Astrocyte (in vitro differentiated cells and primary cell): Measurements from ENCODE around the gene ZNF136. TPM values are rescaled to one million over a fixed set of nuclear protein-coding genes. Genes with fewer than 3 reads are reported as not detected.
A peak's percentile ranks its signal among the peaks of the same experiment; 100 is the strongest.

ENCODE experiments used
- DNase-seq: peaks from one replicate; pipeline ENCODE4 v3.0.0-alpha.2; 2010; ENCODE audit warnings: low read depth
- FAIRE-seq: peaks from 2 replicates; lab custom pipeline; 2011; peaks lifted over from hg19 to GRCh38; lab: Jason Lieb, UNC
- H2AFZ ChIP-seq: 2 replicates; pipeline ENCODE4 v1.6.0; 2012; ENCODE audit warnings: low read depth, low read length, inconsistent platforms
- H3K27ac ChIP-seq: 2 replicates; pipeline ENCODE4 v1.5.1; 2011; ENCODE audit warnings: low read depth, low read length, inconsistent platforms
- H3K27me3 ChIP-seq: 2 replicates; pipeline ENCODE4 v1.6.0; 2011; ENCODE audit warnings: low read length, inconsistent platforms; ENCODE audit not compliant: insufficient read depth
- H3K36me3 ChIP-seq: 2 replicates; pipeline ENCODE4 v1.5.1; 2011; ENCODE audit warnings: low read length, inconsistent platforms; ENCODE audit not compliant: insufficient read depth
- H3K4me1 ChIP-seq: 2 replicates; pipeline ENCODE4 v1.5.1; 2011; ENCODE audit warnings: low read length, inconsistent platforms; ENCODE audit not compliant: insufficient read depth
- H3K4me2 ChIP-seq: 2 replicates; pipeline ENCODE4 v1.6.0; 2012; ENCODE audit warnings: low read length, inconsistent platforms
- H3K4me3 ChIP-seq: 2 replicates; pipeline ENCODE4 v1.5.1; 2011; ENCODE audit warnings: low read depth, mild to moderate bottlenecking, low read length, inconsistent platforms; ENCODE audit not compliant: insufficient read depth
- H3K79me2 ChIP-seq: 2 replicates; pipeline ENCODE4 v1.6.0; 2012; ENCODE audit warnings: mild to moderate bottlenecking, low read length, inconsistent platforms; ENCODE audit not compliant: insufficient read depth
- H3K9ac ChIP-seq: 2 replicates; pipeline ENCODE4 v1.6.0; 2012; ENCODE audit warnings: mild to moderate bottlenecking, low read length, inconsistent platforms
- H3K9me3 ChIP-seq: 2 replicates; pipeline ENCODE4 v1.5.1; 2012; ENCODE audit warnings: low read depth, mild to moderate bottlenecking, low read length, inconsistent platforms; ENCODE audit not compliant: insufficient read depth
- H4K20me1 ChIP-seq: 2 replicates; pipeline ENCODE4 v1.6.0; 2012; ENCODE audit warnings: low read length, inconsistent platforms; ENCODE audit not compliant: insufficient read depth
- H3K27ac Mint-ChIP-seq: one replicate; pipeline ENCODE4 v1.8.0; 2021; ENCODE audit warnings: mild to moderate bottlenecking, mixed read lengths; ENCODE audit not compliant: unreplicated experiment
- H3K27me3 Mint-ChIP-seq: one replicate; pipeline ENCODE4 v1.8.0; 2021; ENCODE audit warnings: low read depth, mixed read lengths; ENCODE audit not compliant: unreplicated experiment
- H3K36me3 Mint-ChIP-seq: one replicate; pipeline ENCODE4 v1.8.0; 2021; ENCODE audit warnings: low read depth, mixed read lengths; ENCODE audit not compliant: unreplicated experiment
- H3K4me1 Mint-ChIP-seq: one replicate; pipeline ENCODE4 v1.8.0; 2021; ENCODE audit warnings: low read depth, mixed read lengths; ENCODE audit not compliant: unreplicated experiment
- H3K4me3 Mint-ChIP-seq: one replicate; pipeline ENCODE4 v1.8.0; 2021; ENCODE audit warnings: mild to moderate bottlenecking, moderate library complexity, mixed read lengths; ENCODE audit not compliant: unreplicated experiment
- H3K9me3 Mint-ChIP-seq: one replicate; pipeline ENCODE4 v1.8.0; 2021; ENCODE audit warnings: mild to moderate bottlenecking, mixed read lengths; ENCODE audit not compliant: unreplicated experiment
- CTCF ChIP-seq: IDR thresholded peaks from 2 replicates; pipeline ENCODE4 v1.5.1; 2011; ENCODE audit warnings: low read depth, mild to moderate bottlenecking, inconsistent platforms, low read length, moderate library complexity; ENCODE audit not compliant: insufficient read depth
- EZH2 ChIP-seq: IDR thresholded peaks from 2 replicates; pipeline ENCODE4 v1.6.1; 2012; ENCODE audit warnings: mild to moderate bottlenecking, low read length, inconsistent platforms; ENCODE audit not compliant: insufficient read depth
- total RNA-seq: library from RNA; stranded (reverse); gene quantifications from 2 replicates; pipeline ENCODE4 v1.2.1, GENCODE V29; 2021

Gene ZNF136
- total RNA-seq, 1 donor from 2014 or later = 11.1 TPM

- H3K27me3 ChIP-seq = no peaks in the 10 kb centered on the region
- no peaks in the 10 kb centered on the region for H3K27me3 Mint-ChIP-seq
- H3K9me3 Mint-ChIP-seq = peaks cover 44% of the 10 kb centered on the region
- no peak for DNase-seq
- H3K4me1 Mint-ChIP-seq = no peaks in the 10 kb centered on the region
- H3K4me3 Mint-ChIP-seq = no peak overlapping the region
- H3K4me3 ChIP-seq = no peak overlapping the region
- no peak overlapping the region for H3K27ac Mint-ChIP-seq
- no peaks in the 10 kb centered on the region for H3K4me1 ChIP-seq
- TF ChIP-seq EZH2 (no peak), CTCF (no peak)
- H3K9me3 ChIP-seq = peaks cover 24% of the 10 kb centered on the region
- peaks cover 24% of the 10 kb centered on the region for H3K79me2 ChIP-seq
- H3K27ac ChIP-seq = no peak overlapping the region
- no peak overlapping the region for H2AFZ ChIP-seq
- H3K4me2 ChIP-seq = no peak overlapping the region
- H3K9ac ChIP-seq = no peak overlapping the region
- peaks cover 50% of the 10 kb centered on the region for H3K36me3 Mint-ChIP-seq
- no peak for FAIRE-seq
- H3K36me3 ChIP-seq = peaks cover 3% of the 10 kb centered on the region
- H4K20me1 ChIP-seq = no peaks in the 10 kb centered on the region
These were observed 17.5 kb downstream of the ZNF136 start for GRCh38 chr19:12180377-12180776.

GRCh38 chr19:12187625-12188024, 24.7 kb downstream of the ZNF136 start:
- peaks cover 57% of the 10 kb centered on the region for H3K9me3 ChIP-seq
- no peak for TF ChIP-seq EZH2
- no peak for TF ChIP-seq CTCF
- H3K4me3 ChIP-seq = no peak overlapping the region
- H3K27ac Mint-ChIP-seq = no peak overlapping the region
- FAIRE-seq (no peak), DNase-seq (no peak)
- H4K20me1 ChIP-seq = no peaks in the 10 kb centered on the region
- H3K27ac ChIP-seq = no peak overlapping the region
- no peaks in the 10 kb centered on the region for H3K27me3 Mint-ChIP-seq
- no peak overlapping the region for H3K4me3 Mint-ChIP-seq
- no peak overlapping the region for H2AFZ ChIP-seq
- H3K4me1 Mint-ChIP-seq = no peaks in the 10 kb centered on the region
- H3K4me1 ChIP-seq = no peaks in the 10 kb centered on the region
- H3K27me3 ChIP-seq = no peaks in the 10 kb centered on the region
- no peak overlapping the region for H3K9ac ChIP-seq
- H3K9me3 Mint-ChIP-seq = peaks cover 83% of the 10 kb centered on the region
- H3K36me3 ChIP-seq = peaks cover 29% of the 10 kb centered on the region
- peaks cover 5% of the 10 kb centered on the region for H3K79me2 ChIP-seq
- no peak overlapping the region for H3K4me2 ChIP-seq
- H3K36me3 Mint-ChIP-seq = peaks cover 83% of the 10 kb centered on the region

- Histone ChIP-seq H3K4me1 (no peaks in the 10 kb centered on the region), H3K9ac (peak overlapping the region; percentile 23), H3K27me3 (no peaks in the 10 kb centered on the region), H3K79me2 (no peaks in the 10 kb centered on the region), H3K4me3 (peak overlapping the region; percentile 42), H4K20me1 (no peaks in the 10 kb centered on the region), H3K4me2 (peak overlapping the region; percentile 71), H2AFZ (peak overlapping the region; percentile 52), H3K27ac (no peak overlapping the region), H3K9me3 (peaks cover 32% of the 10 kb centered on the region), H3K36me3 (peaks cover 4% of the 10 kb centered on the region)
- Mint-ChIP-seq H3K27ac (no peak overlapping the region), H3K4me1 (no peaks in the 10 kb centered on the region), H3K9me3 (peaks cover 66% of the 10 kb centered on the region), H3K36me3 (peaks cover 53% of the 10 kb centered on the region), H3K4me3 (no peak overlapping the region), H3K27me3 (no peaks in the 10 kb centered on the region)
- FAIRE-seq (no peak), DNase-seq (peak; percentile 58)
- no peak for TF ChIP-seq CTCF
These were observed 32.2 kb downstream of the ZNF136 start for GRCh38 chr19:12194827-12195731.
